Caco-2 (cell line): ENCODE measurements around the gene NOLC1. TPM values are rescaled to one million over a fixed set of nuclear protein-coding genes. Genes with fewer than 3 reads are reported as not detected.

Experiments used
- BruUV-seq: library from RNA; stranded (reverse); fragments of 400-500 nt; replicated peaks from 2 replicates; lab custom pipeline; 2021; lab: Mats Ljungman, UMichigan
- CTCF ChIA-PET: fragments of 300-600 bp; sonication (Branson Sonifier 250); formaldehyde crosslinking; loops from one replicate; lab custom pipeline; 2022; ENCODE audit warnings: antibody characterized with exemption; lab: Charles Lee
- POLR2A ChIA-PET: fragments of 300-600 bp; sonication (Branson Sonifier 250); formaldehyde crosslinking; loops from one replicate; lab custom pipeline; 2022; ENCODE audit warnings: antibody characterized with exemption; lab: Charles Lee
- DNase-seq, 2 experiments: peaks; one replicate each; pipeline versions ENCODE4 v3.0.0 to v3.0.0-alpha.2; 2020 to 2022
- H3K27me3 ChIP-seq: replicated peaks from 2 replicates; pipeline ENCODE4 v1.6.0; 2011; ENCODE audit warnings: low read length; ENCODE audit not compliant: control insufficient read depth, insufficient read depth
- H3K36me3 ChIP-seq: 2 replicates; pipeline ENCODE4 v1.5.1; 2011; ENCODE audit warnings: low read length; ENCODE audit not compliant: control insufficient read depth, insufficient read depth
- H3K4me1 ChIP-seq: fragments of 250-450 bp; sonication (Bioruptor Pico); 2 replicates; pipeline ENCODE4 v1.5.1; 2020; ENCODE audit warnings: mild to moderate bottlenecking
- H3K4me3 ChIP-seq: 2 replicates; pipeline ENCODE4 v1.5.1; 2011; ENCODE audit warnings: low read depth, mild to moderate bottlenecking, control low read depth, low read length
- H3K9me3 ChIP-seq: fragments of 250-450 bp; sonication (Bioruptor Pico); 2 replicates; pipeline ENCODE4 v1.5.1; 2020; ENCODE audit warnings: mild to moderate bottlenecking, moderate library complexity
- H3K27ac Mint-ChIP-seq: one replicate; pipeline ENCODE4 v1.8.0; 2022; ENCODE audit warnings: mixed read lengths; ENCODE audit not compliant: unreplicated experiment
- H3K27me3 Mint-ChIP-seq: one replicate; pipeline ENCODE4 v1.8.0; 2022; ENCODE audit warnings: mixed read lengths; ENCODE audit not compliant: insufficient read depth, unreplicated experiment
- H3K36me3 Mint-ChIP-seq: one replicate; pipeline ENCODE4 v1.8.0; 2022; ENCODE audit warnings: mild to moderate bottlenecking, mixed read lengths; ENCODE audit not compliant: insufficient read depth, unreplicated experiment
- H3K4me1 Mint-ChIP-seq: one replicate; pipeline ENCODE4 v1.8.0; 2022; ENCODE audit warnings: low read depth, mixed read lengths; ENCODE audit not compliant: unreplicated experiment
- H3K4me3 Mint-ChIP-seq: one replicate; pipeline ENCODE4 v1.8.0; 2022; ENCODE audit warnings: mild to moderate bottlenecking, moderate library complexity, mixed read lengths; ENCODE audit not compliant: unreplicated experiment
- H3K9me3 Mint-ChIP-seq: one replicate; pipeline ENCODE4 v1.8.0; 2022; ENCODE audit warnings: mixed read lengths; ENCODE audit not compliant: unreplicated experiment
- CTCF ChIP-seq, 2 experiments: fragments of 200-600 bp in 1 of 2; IDR thresholded peaks; 1 replicate in 1 of 2; 2 replicates in 1 of 2; pipeline versions ENCODE4 v1.5.1 to v1.8.0; 2011 to 2022; ENCODE audit warnings: antibody characterized with exemption in 1 of 2, control low read depth in 1 of 2, inconsistent platforms in 1 of 2, low read depth in 1 of 2, low read length in 1 of 2, mild to moderate bottlenecking in 1 of 2, moderate library complexity in 1 of 2; ENCODE audit not compliant: insufficient read depth in 1 of 2, severe bottlenecking in 1 of 2, unreplicated experiment in 1 of 2
- intact Hi-C: fragments of 100-400 bp; cut with micrococcal nuclease; formaldehyde crosslinking; loops from one replicate; pipeline ENCODE4 v1.10.0; 2022; ENCODE audit not compliant: unreplicated experiment
- total RNA-seq: library from RNA; stranded (reverse); gene quantifications from 2 replicates; pipeline ENCODE4 v1.2.3, GENCODE V29; 2022

Gene NOLC1
- total RNA-seq, 1 experiment from 2014 or later = 137 TPM

GRCh38 chr10:102198027-102198426 is 45.8 kb downstream of the NOLC1 start:
- BruUV-seq = no TSS peak
- DNase-seq = no peak
- Histone ChIP-seq H3K36me3 (no peaks in the 10 kb centered on the region), H3K4me1 (no peaks in the 10 kb centered on the region), H3K4me3 (no peak overlapping the region), H3K9me3 (peaks cover 18% of the 10 kb centered on the region; the same call in 1 of the 2 replicates), H3K27me3 (no peaks in the 10 kb centered on the region)
- ChIA-PET CTCF (no interaction called here), POLR2A (no interaction called here)
- Mint-ChIP-seq H3K36me3 (no peaks in the 10 kb centered on the region), H3K27me3 (no peaks in the 10 kb centered on the region), H3K9me3 (peaks cover 34% of the 10 kb centered on the region), H3K27ac (no peak overlapping the region), H3K4me3 (no peak overlapping the region), H3K4me1 (no peaks in the 10 kb centered on the region)
- intact Hi-C loops = no loop called here
- TF ChIP-seq CTCF (IDR thresholded peaks at IDR 0.05; ENCODE audit: insufficient read depth in 1 of 2, low read depth in 1 of 2, low read length in 1 of 2, severe bottlenecking in 1 of 2, unreplicated experiment in 1 of 2) = no peak

- no TSS peak for BruUV-seq
- Histone ChIP-seq H3K27me3 (no peaks in the 10 kb centered on the region), H3K36me3 (no peaks in the 10 kb centered on the region), H3K4me1 (no peaks in the 10 kb centered on the region), H3K4me3 (no peak overlapping the region), H3K9me3 (peaks cover 18% of the 10 kb centered on the region; the same call in 1 of the 2 replicates)
- Mint-ChIP-seq H3K9me3 (peaks cover 34% of the 10 kb centered on the region), H3K4me3 (no peak overlapping the region), H3K27ac (no peak overlapping the region), H3K36me3 (no peaks in the 10 kb centered on the region), H3K4me1 (no peaks in the 10 kb centered on the region), H3K27me3 (no peaks in the 10 kb centered on the region)
- ChIA-PET POLR2A (interaction anchor here (0.6 kb wide), 1 partner anchor 44 kb away, joined by 3 read pairs; the partner anchor contains the start of gene GBF1), CTCF (interaction anchor here (0.9 kb wide), 1 partner anchor 32 kb away, joined by 4 read pairs; no protein-coding TSS in a partner anchor)
- intact Hi-C loops = no loop called here
- no peak for TF ChIP-seq CTCF (IDR thresholded peaks at IDR 0.05; ENCODE audit: insufficient read depth in 1 of 2, low read depth in 1 of 2, low read length in 1 of 2, severe bottlenecking in 1 of 2, unreplicated experiment in 1 of 2)
- no peak for DNase-seq
These were observed 48.8 kb downstream of the NOLC1 start for GRCh38 chr10:102200751-102201640.

- Histone ChIP-seq H3K27me3 (no peaks in the 10 kb centered on the region), H3K9me3 (peaks cover 18% of the 10 kb centered on the region; the same call in 1 of the 2 replicates), H3K4me1 (no peaks in the 10 kb centered on the region), H3K4me3 (no peak overlapping the region), H3K36me3 (no peaks in the 10 kb centered on the region)
- Mint-ChIP-seq H3K27me3 (no peaks in the 10 kb centered on the region), H3K4me1 (peaks cover 4% of the 10 kb centered on the region), H3K27ac (no peak overlapping the region), H3K9me3 (peaks cover 34% of the 10 kb centered on the region), H3K4me3 (no peak overlapping the region), H3K36me3 (no peaks in the 10 kb centered on the region)
- ChIA-PET POLR2A (no interaction called here), CTCF (interaction anchor here (0.6 kb wide), 1 partner anchor 28 kb away, joined by 3 read pairs; no protein-coding TSS in a partner anchor)
- no TSS peak for BruUV-seq
- intact Hi-C loops = no loop called here
- DNase-seq = no peak
- no peak for TF ChIP-seq CTCF (IDR thresholded peaks at IDR 0.05; ENCODE audit: insufficient read depth in 1 of 2, low read depth in 1 of 2, low read length in 1 of 2, severe bottlenecking in 1 of 2, unreplicated experiment in 1 of 2)
These were observed 50.2 kb downstream of the NOLC1 start for GRCh38 chr10:102202386-102202785.
